OCI-LY1 (cell line): Measurements from ENCODE around the gene TNFRSF18.

Experiments
- H2AFZ ChIP-seq: fragments of 200-600 bp; sonication (generic), shearing (Covaris generic); 2 replicates; pipeline ENCODE4 v1.6.0; 2014; ENCODE audit warnings: antibody characterized with exemption, mild to moderate bottlenecking, low read length
- H3F3A ChIP-seq: fragments of 200-600 bp; sonication (generic), shearing (Covaris generic); 2 replicates; pipeline ENCODE4 v1.6.0; 2014; ENCODE audit warnings: mild to moderate bottlenecking, antibody characterized with exemption, low read length, moderate library complexity; ENCODE audit not compliant: insufficient read depth
- H3K27ac ChIP-seq: fragments of 200-600 bp; sonication (generic); 2 replicates; pipeline ENCODE4 v1.5.1; 2014; ENCODE audit warnings: low read length, mixed run types, mild to moderate bottlenecking, low read depth; ENCODE audit not compliant: poor library complexity, severe bottlenecking
- H3K27me3 ChIP-seq: fragments of 200-600 bp; sonication (generic); 2 replicates; pipeline ENCODE4 v1.6.0; 2014; ENCODE audit warnings: antibody characterized with exemption, mild to moderate bottlenecking, low read length, moderate library complexity; ENCODE audit not compliant: insufficient read depth
- H3K36me3 ChIP-seq: fragments of 200-600 bp; sonication (generic); 2 replicates; pipeline ENCODE4 v1.6.1; 2014; ENCODE audit warnings: mild to moderate bottlenecking, antibody characterized with exemption, low read length, moderate library complexity, mixed read lengths; ENCODE audit not compliant: insufficient read depth
- H3K4me1 ChIP-seq: fragments of 200-600 bp; sonication (generic); 2 replicates; pipeline ENCODE4 v1.5.1; 2014; ENCODE audit warnings: mild to moderate bottlenecking, low read length, moderate library complexity; ENCODE audit not compliant: insufficient read depth, severe bottlenecking
- H3K4me2 ChIP-seq: fragments of 200-600 bp; sonication (generic), shearing (Covaris generic); 2 replicates; pipeline ENCODE4 v1.6.1; 2014; ENCODE audit warnings: low read length
- H3K4me3 ChIP-seq: fragments of 200-600 bp; sonication (generic); 2 replicates; pipeline ENCODE4 v1.5.1; 2014; ENCODE audit warnings: low read length, low read depth, mild to moderate bottlenecking, mixed read lengths; ENCODE audit not compliant: poor library complexity, severe bottlenecking
- H3K79me2 ChIP-seq: fragments of 200-600 bp; shearing (Covaris generic); 2 replicates; pipeline ENCODE4 v1.6.1; 2016; ENCODE audit warnings: mixed run types, low read length, mixed read lengths; ENCODE audit not compliant: insufficient read depth
- H3K9ac ChIP-seq: fragments of 200-600 bp; sonication (generic), shearing (Covaris generic); 2 replicates; pipeline ENCODE4 v1.6.1; 2014; ENCODE audit warnings: mild to moderate bottlenecking, low read length, mixed read lengths
- H3K9me2 ChIP-seq: fragments of 200-600 bp; sonication (generic), shearing (Covaris generic); 2 replicates; pipeline ENCODE4 v1.6.1; 2014; ENCODE audit warnings: low read depth, mild to moderate bottlenecking, low read length, mixed read lengths
- H3K9me3 ChIP-seq: fragments of 200-600 bp; shearing (Covaris generic); 2 replicates; pipeline ENCODE4 v1.6.1; 2014; ENCODE audit warnings: low read length, mixed read lengths
- H4K20me1 ChIP-seq: fragments of 200-600 bp; sonication (generic), shearing (Covaris generic); 2 replicates; pipeline ENCODE4 v1.6.0; 2016; ENCODE audit warnings: mild to moderate bottlenecking, low read length; ENCODE audit not compliant: insufficient read depth
- CTCF ChIP-seq: fragments of 200-600 bp; sonication (generic), shearing (Covaris generic); IDR thresholded peaks from 2 replicates; pipeline ENCODE4 v1.5.1; 2017; ENCODE audit warnings: mild to moderate bottlenecking, antibody characterized with exemption, low read length, moderate library complexity, mixed read lengths
- EZH2 ChIP-seq: fragments of 200-600 bp; sonication (generic), shearing (Covaris generic); IDR thresholded peaks from 2 replicates; pipeline ENCODE4 v1.8.0; 2017; ENCODE audit warnings: borderline replicate concordance, mixed run types, mild to moderate bottlenecking, antibody characterized with exemption, low read length, moderate library complexity, mixed read lengths

Gene TNFRSF18

GRCh38 chr1:1240822-1241587 lies 34.6 kb upstream of the TNFRSF18 start:
- Histone ChIP-seq H3K4me1 (no peaks in the 10 kb centered on the region), H3K27me3 (peaks cover 27% of the 10 kb centered on the region; the same call in 1 of the 2 replicates), H2AFZ (no peak overlapping the region), H3K4me3 (no peak overlapping the region), H3K9me2 (no peaks in the 10 kb centered on the region), H3K4me2 (no peak overlapping the region), H3K79me2 (no peaks in the 10 kb centered on the region), H4K20me1 (no peaks in the 10 kb centered on the region), H3K36me3 (no peaks in the 10 kb centered on the region), H3K9ac (no peak overlapping the region), H3F3A (no peaks in the 10 kb centered on the region), H3K27ac (no peak overlapping the region), H3K9me3 (no peaks in the 10 kb centered on the region)
- TF ChIP-seq EZH2: no peak
- TF ChIP-seq CTCF: no peak

- no peak overlapping the region for H2AFZ ChIP-seq
- H3K79me2 ChIP-seq: no peaks in the 10 kb centered on the region
- no peaks in the 10 kb centered on the region for H3K9me2 ChIP-seq
- no peaks in the 10 kb centered on the region for H3K9me3 ChIP-seq
- H3K36me3 ChIP-seq: no peaks in the 10 kb centered on the region; the same call in 1 of the 2 replicates
- H3F3A ChIP-seq: no peaks in the 10 kb centered on the region
- no peaks in the 10 kb centered on the region for H3K4me1 ChIP-seq
- TF ChIP-seq CTCF: no peak
- TF ChIP-seq EZH2: no peak
- H3K4me3 ChIP-seq: no peak overlapping the region
- H3K27me3 ChIP-seq: peaks cover 27% of the 10 kb centered on the region; the same call in 1 of the 2 replicates
- no peak overlapping the region for H3K4me2 ChIP-seq
- H3K27ac ChIP-seq: no peak overlapping the region
- H4K20me1 ChIP-seq: no peaks in the 10 kb centered on the region
- no peak overlapping the region for H3K9ac ChIP-seq
Observed at GRCh38 chr1:1240348-1240732, 33.9 kb upstream of the TNFRSF18 start.

DNA sequence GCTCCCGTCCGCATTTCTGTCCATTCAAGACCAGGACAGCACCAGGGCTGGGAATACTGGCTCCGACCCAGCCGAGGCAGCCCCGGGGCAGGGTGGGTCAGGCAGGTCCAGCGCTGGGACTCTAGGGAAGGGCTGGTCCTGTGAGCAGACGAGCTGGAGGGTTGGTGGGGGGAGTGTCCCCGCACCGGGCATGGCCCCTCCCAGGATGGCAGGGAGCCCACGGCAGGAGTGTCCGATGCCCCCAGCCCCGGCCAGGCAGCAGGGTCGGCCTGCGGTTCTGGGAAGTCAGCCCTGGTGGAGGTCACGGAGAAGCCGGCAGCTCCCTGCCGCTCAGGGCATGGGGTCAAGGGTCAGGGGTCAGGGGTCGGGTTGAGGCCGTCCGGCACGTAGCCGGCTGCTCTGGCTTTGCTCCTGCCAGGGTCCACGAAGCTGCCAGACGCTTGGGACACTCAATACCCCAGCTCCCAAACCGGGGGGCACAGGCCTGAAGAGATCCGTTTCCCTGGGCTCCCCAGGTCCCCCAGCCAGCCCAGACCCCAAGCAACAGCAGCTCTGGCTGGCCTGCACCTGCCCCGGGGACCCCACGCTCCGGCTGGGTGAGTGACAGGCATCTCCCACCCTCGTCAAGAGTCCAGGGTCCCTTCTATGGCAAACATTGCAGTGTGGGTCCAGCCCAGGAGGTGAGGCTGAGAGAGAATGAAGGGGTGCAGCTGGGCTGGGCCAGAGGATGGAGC lies 33.4 kb upstream of the TNFRSF18 start:
- Histone ChIP-seq H2AFZ (no peak overlapping the region), H3K9me2 (no peaks in the 10 kb centered on the region), H4K20me1 (no peaks in the 10 kb centered on the region)

More for the DNA sequence above, 33.4 kb upstream of the TNFRSF18 start:
- H3K9me3 ChIP-seq: no peaks in the 10 kb centered on the region
- H3K27ac ChIP-seq: no peak overlapping the region
- H3K4me1 ChIP-seq: no peaks in the 10 kb centered on the region
- peaks cover 5% of the 10 kb centered on the region; the same call in 1 of the 2 replicates for H3K36me3 ChIP-seq
- H3K79me2 ChIP-seq: no peaks in the 10 kb centered on the region
- H3K4me3 ChIP-seq: no peak overlapping the region
- H3K27me3 ChIP-seq: peaks cover 27% of the 10 kb centered on the region; the same call in 1 of the 2 replicates
- no peak overlapping the region for H3K9ac ChIP-seq
- H3K4me2 ChIP-seq: no peak overlapping the region
- H3F3A ChIP-seq: no peaks in the 10 kb centered on the region
- TF ChIP-seq EZH2 (no peak), CTCF (no peak)
